WTC11 (cell line): ENCODE results near the gene CLEC2L.

Experiments
- ATF1 ChIP-seq: sonication (generic); formaldehyde crosslinking; IDR thresholded peaks from 2 replicates; pipeline ENCODE4 v1.8.1; 2023; ENCODE audit warnings: mild to moderate bottlenecking, moderate library complexity, missing genetic modification reagents
- ATF3 ChIP-seq: sonication (generic); formaldehyde crosslinking; conservative IDR thresholded peaks from 2 replicates; pipeline ENCODE4 v1.8.1; 2022; ENCODE audit warnings: mild to moderate bottlenecking, missing genetic modification reagents
- CTCF ChIP-seq: fragments of 200-600 bp; IDR thresholded peaks from 2 replicates; pipeline ENCODE4 v1.8.0; 2022; ENCODE audit warnings: antibody characterized with exemption
- E2F1 ChIP-seq: sonication (generic); formaldehyde crosslinking; IDR thresholded peaks from 2 replicates; pipeline ENCODE4 v1.8.0; 2022; ENCODE audit warnings: mild to moderate bottlenecking, missing genetic modification reagents
- FOXP1 ChIP-seq: sonication (generic); formaldehyde crosslinking; IDR thresholded peaks from 2 replicates; pipeline ENCODE4 v1.8.0; 2022; ENCODE audit warnings: missing genetic modification reagents, mild to moderate bottlenecking, moderate library complexity, borderline replicate concordance
- FOXP4 ChIP-seq: sonication (generic); formaldehyde crosslinking; IDR thresholded peaks from 2 replicates; pipeline ENCODE4 v1.8.0; 2022; ENCODE audit warnings: mild to moderate bottlenecking, missing genetic modification reagents
- GABPB1 ChIP-seq: sonication (generic); formaldehyde crosslinking; IDR thresholded peaks from 2 replicates; pipeline ENCODE4 v1.8.1; 2023; ENCODE audit warnings: mild to moderate bottlenecking, missing genetic modification reagents
- GTF2I ChIP-seq: fragments of 250-450 bp; sonication (Bioruptor Pico); conservative IDR thresholded peaks from 2 replicates; pipeline ENCODE4 v1.4.0; 2021; ENCODE audit warnings: mild to moderate bottlenecking
- HMGA2 ChIP-seq: fragments of 250-450 bp; sonication (Bioruptor Pico); IDR thresholded peaks from 2 replicates; pipeline ENCODE4 v1.4.0; 2021; ENCODE audit warnings: mild to moderate bottlenecking, moderate library complexity
- IRF1 ChIP-seq: sonication (generic); formaldehyde crosslinking; IDR thresholded peaks from 2 replicates; pipeline ENCODE4 v1.8.0; 2023; ENCODE audit warnings: missing genetic modification reagents
- NFYB ChIP-seq: sonication (generic); formaldehyde crosslinking; conservative IDR thresholded peaks from 2 replicates; pipeline ENCODE4 v1.8.0; 2022; ENCODE audit warnings: low read depth, missing genetic modification reagents
- SP1 ChIP-seq: sonication (generic); formaldehyde crosslinking; conservative IDR thresholded peaks from 2 replicates; pipeline ENCODE4 v1.8.1; 2022; ENCODE audit warnings: missing genetic modification reagents
- TEAD4 ChIP-seq: sonication (generic); formaldehyde crosslinking; IDR thresholded peaks from 2 replicates; pipeline ENCODE4 v1.8.0; 2022; ENCODE audit warnings: mild to moderate bottlenecking, missing genetic modification reagents

- no peak for TF ChIP-seq CTCF
- no peak for TF ChIP-seq HMGA2 (CRISPR knock-in tag)
- TF ChIP-seq ATF1 (CRISPR knock-in tag): no peak
- no peak for TF ChIP-seq IRF1 (CRISPR knock-in tag)
- no peak for TF ChIP-seq SP1 (CRISPR knock-in tag)
- no peak for TF ChIP-seq E2F1 (CRISPR knock-in tag)
- TF ChIP-seq GTF2I: no peak
- no peak for TF ChIP-seq FOXP1 (CRISPR knock-in tag)
- no peak for TF ChIP-seq TEAD4 (CRISPR knock-in tag)
- TF ChIP-seq NFYB: no peak
- TF ChIP-seq ATF3 (CRISPR knock-in tag): no peak
- TF ChIP-seq FOXP4 (CRISPR knock-in tag): no peak
- TF ChIP-seq GABPB1 (CRISPR knock-in tag): no peak
Observed at GRCh38 chr7:139523199-139523941, at the start of gene CLEC2L.
